H9 (cell line): ENCODE results near the gene KCNMA1. TPM values are rescaled to one million over a fixed set of nuclear protein-coding genes. Genes with fewer than 3 reads are reported as not detected.

Experiments used
- DNase-seq: peaks from one replicate; pipeline ENCODE4 v3.0.0-alpha.2; 2017
- H2AFZ ChIP-seq: one replicate; pipeline ENCODE4 v1.6.1; 2013; ENCODE audit warnings: mild to moderate bottlenecking, low read length, control low read depth, moderate library complexity
- H2AK5ac ChIP-seq: 2 replicates; pipeline ENCODE4 v1.6.1; 2013; ENCODE audit warnings: low read length, control low read depth, mixed read lengths; ENCODE audit not compliant: insufficient read length
- H2BK120ac ChIP-seq: one replicate; pipeline ENCODE4 v1.6.1; 2013; ENCODE audit warnings: low read depth, mild to moderate bottlenecking, low read length, control low read depth, inconsistent platforms; ENCODE audit not compliant: poor library complexity, severe bottlenecking
- H2BK12ac ChIP-seq: 2 replicates; pipeline ENCODE4 v1.6.1; 2013; ENCODE audit warnings: low read length, control low read depth, mixed read lengths, low read depth; ENCODE audit not compliant: insufficient read length
- H2BK15ac ChIP-seq: 2 replicates; pipeline ENCODE4 v1.6.1; 2013; ENCODE audit warnings: low read depth, low read length, control low read depth
- H2BK20ac ChIP-seq: one replicate; pipeline ENCODE4 v1.6.1; 2013; ENCODE audit warnings: low read depth, mild to moderate bottlenecking, low read length, control low read depth, inconsistent platforms; ENCODE audit not compliant: poor library complexity, severe bottlenecking
- H2BK5ac ChIP-seq: 2 replicates; pipeline ENCODE4 v1.6.1; 2013; ENCODE audit warnings: low read length, control low read depth, mixed read lengths; ENCODE audit not compliant: insufficient read length
- H3K14ac ChIP-seq: 2 replicates; pipeline ENCODE4 v1.6.1; 2013; ENCODE audit warnings: low read length, control low read depth; ENCODE audit not compliant: insufficient read depth
- H3K18ac ChIP-seq: 2 replicates; pipeline ENCODE4 v1.6.1; 2013; ENCODE audit warnings: low read depth, mild to moderate bottlenecking, mixed read lengths, low read length, control low read depth; ENCODE audit not compliant: insufficient read length
- H3K23ac ChIP-seq: 2 replicates; pipeline ENCODE4 v1.6.1; 2013; ENCODE audit warnings: low read length, control low read depth, mixed read lengths, low read depth; ENCODE audit not compliant: insufficient read length
- H3K23me2 ChIP-seq: 2 replicates; pipeline ENCODE4 v1.6.1; 2013; ENCODE audit warnings: low read depth, mild to moderate bottlenecking, mixed read lengths, low read length, control low read depth; ENCODE audit not compliant: insufficient read length, poor library complexity, severe bottlenecking
- H3K27ac ChIP-seq: 2 replicates; pipeline ENCODE4 v1.5.1; 2013; ENCODE audit warnings: low read length, control low read depth, mixed read lengths, low read depth; ENCODE audit not compliant: insufficient read length
- H3K27me3 ChIP-seq: 2 replicates; pipeline ENCODE4 v1.6.1; 2013; ENCODE audit warnings: low read length, control low read depth, inconsistent platforms; ENCODE audit not compliant: insufficient read depth
- H3K4ac ChIP-seq: 2 replicates; pipeline ENCODE4 v1.6.1; 2013; ENCODE audit warnings: low read depth, mild to moderate bottlenecking, control low read depth, inconsistent platforms, low read length, moderate library complexity
- H3K4me1 ChIP-seq: 2 replicates; pipeline ENCODE4 v1.6.1; 2013; ENCODE audit warnings: low read length, control low read depth, inconsistent platforms; ENCODE audit not compliant: insufficient read depth
- H3K4me2 ChIP-seq: 2 replicates; pipeline ENCODE4 v1.6.1; 2013; ENCODE audit warnings: low read length, control low read depth, mixed read lengths; ENCODE audit not compliant: insufficient read length, insufficient read depth
- H3K56ac ChIP-seq: 2 replicates; pipeline ENCODE4 v1.6.1; 2013; ENCODE audit warnings: low read depth, mild to moderate bottlenecking, mixed read lengths, low read length, control low read depth; ENCODE audit not compliant: insufficient read length
- H3K79me1 ChIP-seq: 2 replicates; pipeline ENCODE4 v1.6.1; 2013; ENCODE audit warnings: low read depth, mild to moderate bottlenecking, moderate library complexity, low read length, control low read depth, inconsistent platforms; ENCODE audit not compliant: insufficient read depth, poor library complexity, severe bottlenecking
- H3K79me2 ChIP-seq: 2 replicates; pipeline ENCODE4 v1.6.1; 2013; ENCODE audit warnings: low read length, control low read depth, inconsistent platforms; ENCODE audit not compliant: insufficient read depth
- H3K9ac ChIP-seq: 2 replicates; pipeline ENCODE4 v1.6.1; 2013; ENCODE audit warnings: low read length, control low read depth, mixed read lengths; ENCODE audit not compliant: insufficient read length; ENCODE audit errors: extremely low read depth
- H3K9me3 ChIP-seq: one replicate; pipeline ENCODE4 v1.6.1; 2013; ENCODE audit warnings: low read depth, low read length, inconsistent platforms; ENCODE audit not compliant: control insufficient read depth
- H3T11ph ChIP-seq: one replicate; pipeline ENCODE4 v1.6.1; 2013; ENCODE audit warnings: mild to moderate bottlenecking, low read length, control low read depth, inconsistent platforms
- H4K20me1 ChIP-seq: one replicate; pipeline ENCODE4 v1.6.1; 2013; ENCODE audit not compliant: control insufficient read depth, insufficient read length, insufficient read depth
- H4K5ac ChIP-seq: 2 replicates; pipeline ENCODE4 v1.6.1; 2013; ENCODE audit warnings: low read depth, mild to moderate bottlenecking, mixed read lengths, low read length, control low read depth; ENCODE audit not compliant: insufficient read length
- H4K8ac ChIP-seq: replicated peaks from 2 replicates; pipeline ENCODE4 v1.6.1; 2013; ENCODE audit warnings: low read length, control low read depth, mixed read lengths, low read depth; ENCODE audit not compliant: insufficient read length
- H4K91ac ChIP-seq: 2 replicates; pipeline ENCODE4 v1.6.1; 2013; ENCODE audit warnings: low read depth, mild to moderate bottlenecking, moderate library complexity, mixed read lengths, low read length, control low read depth; ENCODE audit not compliant: insufficient read length
- H3K27ac Mint-ChIP-seq, 3 experiments: 2 replicates in 2 of 3; 3 replicates in 1 of 3; pipeline ENCODE4 v1.8.0; 2020 to 2021; ENCODE audit warnings: mixed read lengths in 3 of 3, mild to moderate bottlenecking in 1 of 3, moderate library complexity in 1 of 3
- H3K27me3 Mint-ChIP-seq: 2 replicates; pipeline ENCODE4 v1.8.0; 2021; ENCODE audit warnings: low read depth, mild to moderate bottlenecking, moderate library complexity, mixed read lengths
- H3K36me3 Mint-ChIP-seq, 3 experiments: 2 replicates in 2 of 3; 3 replicates in 1 of 3; pipeline ENCODE4 v1.8.0; 2020 to 2021; ENCODE audit warnings: low read depth in 3 of 3, mixed read lengths in 3 of 3; ENCODE audit not compliant: insufficient read depth in 1 of 3
- H3K4me1 Mint-ChIP-seq, 2 experiments: 2 replicates each; pipeline ENCODE4 v1.8.0; 2020; ENCODE audit warnings: mixed read lengths in 2 of 2
- H3K4me3 Mint-ChIP-seq, 2 experiments: 2 replicates in 1 of 2; 3 replicates in 1 of 2; pipeline ENCODE4 v1.8.0; 2020 to 2021; ENCODE audit warnings: mild to moderate bottlenecking in 2 of 2, mixed read lengths in 2 of 2, moderate library complexity in 1 of 2
- H3K9me3 Mint-ChIP-seq, 2 experiments: 2 replicates in 1 of 2; 3 replicates in 1 of 2; pipeline ENCODE4 v1.8.0; 2020; ENCODE audit warnings: mild to moderate bottlenecking in 2 of 2, mixed read lengths in 2 of 2, moderate library complexity in 1 of 2
- CTCF ChIP-seq: fragments of 200-600 bp; sonication (generic); conservative IDR thresholded peaks from 3 replicates; pipeline ENCODE4 v1.8.0; 2021; ENCODE audit warnings: antibody characterized with exemption, mild to moderate bottlenecking
- WGBS: extraction: QIAGEN DNeasy Blood & Tissue Kit; methylation state at CpG from one replicate; pipeline ENCODE4 v1.1.7; 2013; ENCODE audit warnings: missing lambda C conversion rate, low lambda C conversion rate, mixed read lengths; ENCODE audit not compliant: insufficient read length; ENCODE audit errors: extremely low coverage; 5-methylcytosine and 5-hydroxymethylcytosine counted together
- total RNA-seq: library from RNA; stranded (reverse); gene quantifications from 2 replicates; pipeline ENCODE4 v1.2.1, GENCODE V29; 2021

The KCNMA1 gene
- total RNA-seq, 1 experiment from 2014 or later = 2.0 TPM

- no peak for DNase-seq
- no peak for TF ChIP-seq CTCF
Measured at GRCh38 chr10:77686650-77687417, 49.2 kb upstream of the KCNMA1 start.

More at GRCh38 chr10:77686650-77687417, 49.2 kb upstream of the KCNMA1 start:
- Histone ChIP-seq H3K27me3 (no peaks in the 10 kb centered on the region), H3K9me3 (no peaks in the 10 kb centered on the region), H3K18ac (no peak overlapping the region), H3K14ac (no peak overlapping the region), H2BK20ac (no peak overlapping the region), H3T11ph (no peak overlapping the region), H2BK5ac (no peak overlapping the region), H2AK5ac (no peak overlapping the region), H3K4me2 (no peak overlapping the region), H3K79me2 (no peaks in the 10 kb centered on the region), H3K79me1 (no peaks in the 10 kb centered on the region), H4K8ac (no peak overlapping the region), H2BK15ac (no peak overlapping the region), H3K4me1 (no peaks in the 10 kb centered on the region; the same call in 1 of the 2 replicates), H2BK120ac (no peak overlapping the region), H3K4ac (no peak overlapping the region), H3K27ac (no peak overlapping the region), H4K20me1 (no peaks in the 10 kb centered on the region), H4K91ac (no peak overlapping the region), H3K23me2 (no peaks in the 10 kb centered on the region), H3K9ac (no peak overlapping the region), H3K23ac (no peak overlapping the region), H2AFZ (no peak overlapping the region), H2BK12ac (no peak overlapping the region), H4K5ac (no peak overlapping the region), H3K56ac (no peak overlapping the region)
- WGBS = no CpG with 5 or more reads among the region's 11 CpGs
- H3K36me3 Mint-ChIP-seq = peaks cover 0 to 1% (median 0%) of the 10 kb centered on the region in 3 experiments; a peak in 1 of 7 replicates
- H3K27me3 Mint-ChIP-seq = peaks cover 7% of the 10 kb centered on the region; the same call in 1 of the 2 replicates
- peak overlapping the region; percentile 22 to 45 (median 26); a peak in 3 of 7 replicates for H3K27ac Mint-ChIP-seq
- no peak overlapping the region for H3K4me3 Mint-ChIP-seq
- H3K9me3 Mint-ChIP-seq = no peaks in the 10 kb centered on the region
- peaks cover 31 to 40% of the 10 kb centered on the region in 2 experiments for H3K4me1 Mint-ChIP-seq
